ENCODE data around the gene ADAM22. TPM values are rescaled to one million over a fixed set of nuclear protein-coding genes. Genes with fewer than 3 reads are reported as not detected.

ADAM22 gene
- total RNA-seq, 1 experiment from 2014 or later: 10.0 TPM

DNA sequence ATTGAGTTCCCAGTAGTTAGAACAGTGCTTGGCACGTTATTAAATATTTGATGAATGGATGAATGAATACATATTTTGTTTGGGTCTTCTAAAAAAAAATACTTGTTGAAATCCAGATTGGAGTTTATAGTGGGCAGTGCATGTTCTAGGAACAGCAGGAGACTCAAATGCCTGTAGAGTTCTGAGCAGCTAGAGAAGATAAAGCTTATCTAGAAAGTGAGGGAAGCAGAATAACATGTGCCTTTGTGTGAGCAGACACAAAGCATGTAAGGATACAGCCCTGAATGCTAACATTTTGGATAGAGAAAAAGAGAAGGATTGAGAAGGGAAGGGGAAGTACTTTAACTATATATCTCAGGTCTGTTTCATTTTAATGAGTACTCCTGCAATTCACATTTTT, 213.9 kb downstream of the ADAM22 start:
- ATAC-seq (no peak), DNase-seq (ENCODE audit: low read depth, low spot score) (no peak)
- ChIA-PET RAD21 (ENCODE audit: low non-redundant PET in 1 of 2, low total read pairs in 2 of 2, uncharacterized antibody in 2 of 2, unreplicated experiment in 2 of 2) (no interaction called here), POLR2A (no interaction called here), CTCF (no interaction called here)
- Histone ChIP-seq H3K9me3 (ENCODE audit: control insufficient read depth in 1 of 2, insufficient read depth in 1 of 2, low read depth in 1 of 2, low read length in 2 of 2) (no peaks in the 10 kb centered on the region), H3K79me2 (ENCODE audit: insufficient read depth, low read length) (no peaks in the 10 kb centered on the region), H3K9ac (ENCODE audit: low read length) (no peak overlapping the region), H2AFZ (ENCODE audit: low read depth, low read length, poor library complexity, severe bottlenecking) (no peak overlapping the region), H3K4me1 (ENCODE audit: control insufficient read depth in 1 of 2, insufficient read depth in 2 of 2, low read length in 2 of 2) (no peaks in the 10 kb centered on the region), H3K27me3 (ENCODE audit: insufficient read depth, low read length) (no peaks in the 10 kb centered on the region), H3K36me3 (ENCODE audit: control insufficient read depth in 1 of 2, insufficient read depth in 2 of 2, low read length in 2 of 2) (no peaks in the 10 kb centered on the region), H3K9me2 (ENCODE audit: insufficient read depth) (no peaks in the 10 kb centered on the region), H3K4me2 (ENCODE audit: low read length) (no peak overlapping the region), H4K20me1 (ENCODE audit: insufficient read depth) (no peaks in the 10 kb centered on the region), H3K4me3 (replicated peaks in 1 of 2; ENCODE audit: low read depth in 1 of 2, low read length in 2 of 2) (no peak overlapping the region), H3K27ac (ENCODE audit: low read depth, low read length) (no peak overlapping the region)
- no TSS peak for BruUV-seq (replicated peaks)
- TF ChIP-seq ELF1 (IDR thresholded peaks at IDR 0.05; ENCODE audit: borderline replicate concordance, low read depth) (no peak), SRF (IDR thresholded peaks at IDR 0.05; ENCODE audit: low read depth) (no peak), EZH2phosphoT487 (IDR thresholded peaks at IDR 0.05; ENCODE audit: borderline replicate concordance) (no peak), ZFX (IDR thresholded peaks at IDR 0.05) (no peak), EZH2 (IDR thresholded peaks at IDR 0.05) (no peak), CBX3 (IDR thresholded peaks at IDR 0.05; ENCODE audit: low read depth) (no peak), SIN3A (IDR thresholded peaks at IDR 0.05; ENCODE audit: low read depth) (no peak), RAD21 (IDR thresholded peaks at IDR 0.05; ENCODE audit: low read depth) (no peak), JUND (IDR thresholded peaks at IDR 0.05) (no peak), EGR1 (IDR thresholded peaks at IDR 0.05; ENCODE audit: low read depth) (no peak)
- TF ChIP-seq, protein P1, sequence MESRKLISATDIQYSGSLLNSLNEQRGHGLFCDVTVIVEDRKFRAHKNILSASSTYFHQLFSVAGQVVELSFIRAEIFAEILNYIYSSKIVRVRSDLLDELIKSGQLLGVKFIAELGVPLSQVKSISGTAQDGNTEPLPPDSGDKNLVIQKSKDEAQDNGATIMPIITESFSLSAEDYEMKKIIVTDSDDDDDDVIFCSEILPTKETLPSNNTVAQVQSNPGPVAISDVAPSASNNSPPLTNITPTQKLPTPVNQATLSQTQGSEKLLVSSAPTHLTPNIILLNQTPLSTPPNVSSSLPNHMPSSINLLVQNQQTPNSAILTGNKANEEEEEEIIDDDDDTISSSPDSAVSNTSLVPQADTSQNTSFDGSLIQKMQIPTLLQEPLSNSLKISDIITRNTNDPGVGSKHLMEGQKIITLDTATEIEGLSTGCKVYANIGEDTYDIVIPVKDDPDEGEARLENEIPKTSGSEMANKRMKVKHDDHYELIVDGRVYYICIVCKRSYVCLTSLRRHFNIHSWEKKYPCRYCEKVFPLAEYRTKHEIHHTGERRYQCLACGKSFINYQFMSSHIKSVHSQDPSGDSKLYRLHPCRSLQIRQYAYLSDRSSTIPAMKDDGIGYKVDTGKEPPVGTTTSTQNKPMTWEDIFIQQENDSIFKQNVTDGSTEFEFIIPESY (IDR thresholded peaks at IDR 0.05; ENCODE audit: extremely low read depth, insufficient replicate concordance, low read length): no peak
- TF ChIP-seq, protein P2, sequence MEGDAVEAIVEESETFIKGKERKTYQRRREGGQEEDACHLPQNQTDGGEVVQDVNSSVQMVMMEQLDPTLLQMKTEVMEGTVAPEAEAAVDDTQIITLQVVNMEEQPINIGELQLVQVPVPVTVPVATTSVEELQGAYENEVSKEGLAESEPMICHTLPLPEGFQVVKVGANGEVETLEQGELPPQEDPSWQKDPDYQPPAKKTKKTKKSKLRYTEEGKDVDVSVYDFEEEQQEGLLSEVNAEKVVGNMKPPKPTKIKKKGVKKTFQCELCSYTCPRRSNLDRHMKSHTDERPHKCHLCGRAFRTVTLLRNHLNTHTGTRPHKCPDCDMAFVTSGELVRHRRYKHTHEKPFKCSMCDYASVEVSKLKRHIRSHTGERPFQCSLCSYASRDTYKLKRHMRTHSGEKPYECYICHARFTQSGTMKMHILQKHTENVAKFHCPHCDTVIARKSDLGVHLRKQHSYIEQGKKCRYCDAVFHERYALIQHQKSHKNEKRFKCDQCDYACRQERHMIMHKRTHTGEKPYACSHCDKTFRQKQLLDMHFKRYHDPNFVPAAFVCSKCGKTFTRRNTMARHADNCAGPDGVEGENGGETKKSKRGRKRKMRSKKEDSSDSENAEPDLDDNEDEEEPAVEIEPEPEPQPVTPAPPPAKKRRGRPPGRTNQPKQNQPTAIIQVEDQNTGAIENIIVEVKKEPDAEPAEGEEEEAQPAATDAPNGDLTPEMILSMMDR (IDR thresholded peaks at IDR 0.05 in 2 of 3, conservative IDR thresholded peaks at IDR 0.05 in 1 of 3; ENCODE audit: borderline replicate concordance in 1 of 3, insufficient read depth in 1 of 3, low read depth in 2 of 3, low read length in 2 of 3): no peak
- intact Hi-C loops (cut with micrococcal nuclease): no loop called here
